Ascending aorta (tissue), 2 donors: Measurements from ENCODE around the gene CCNK. TPM values are rescaled to one million over a fixed set of nuclear protein-coding genes. Genes with fewer than 3 reads are reported as not detected.

Experiments
- DNase-seq, 2 donors: peaks; one replicate each; pipeline ENCODE4 v3.0.0-alpha.2; 2019; ENCODE audit warnings: low spot score in 2 of 2
- H3K27ac ChIP-seq, 2 donors: fragments of 200-600 bp; sonication (generic); one replicate each; pipeline ENCODE4 v1.5.1; 2016 to 2017; ENCODE audit warnings: mild to moderate bottlenecking in 1 of 2
- H3K27me3 ChIP-seq: fragments of 200-600 bp; sonication (generic); one replicate; pipeline ENCODE4 v1.5.1; 2017
- H3K36me3 ChIP-seq, 2 donors: fragments of 200-600 bp; sonication (generic); one replicate each; pipeline ENCODE4 v1.5.1; 2016
- H3K4me1 ChIP-seq, 2 donors: fragments of 200-600 bp; sonication (generic); one replicate each; pipeline ENCODE4 v1.5.1; 2016 to 2017; ENCODE audit warnings: mild to moderate bottlenecking in 1 of 2
- H3K4me3 ChIP-seq, 2 donors: fragments of 200-600 bp; sonication (generic); one replicate each; pipeline ENCODE4 v1.5.1; 2016 to 2017; ENCODE audit warnings: mild to moderate bottlenecking in 1 of 2
- H3K9me3 ChIP-seq, 2 donors: fragments of 200-600 bp; sonication (generic); one replicate each; pipeline ENCODE4 v1.5.1; 2016
- intact Hi-C: fragments of 100-400 bp; cut with DNase I; formaldehyde crosslinking; loops from one replicate; pipeline ENCODE4 v1.15.1; 2023
- total RNA-seq: library from RNA; depleted of rRNA; stranded (reverse); fragments of >200 nt; gene quantifications from one replicate; pipeline ENCODE4 v1.1.0, GENCODE V29; 2016
- TF ChIP-seq, protein P1 (sequence below), 3 experiments: fragments of 200-600 bp in 2 of 3; fragments of 450-650 bp in 1 of 3; sonication (generic) in 2 of 3; IDR thresholded peaks; one replicate each; pipeline ENCODE4 v1.5.1; 2016 to 2019; ENCODE audit warnings: antibody characterized with exemption in 3 of 3, mild to moderate bottlenecking in 1 of 3, moderate library complexity in 1 of 3

Gene CCNK
- total RNA-seq, 1 donor from 2014 or later: 21.9 TPM

DNA sequence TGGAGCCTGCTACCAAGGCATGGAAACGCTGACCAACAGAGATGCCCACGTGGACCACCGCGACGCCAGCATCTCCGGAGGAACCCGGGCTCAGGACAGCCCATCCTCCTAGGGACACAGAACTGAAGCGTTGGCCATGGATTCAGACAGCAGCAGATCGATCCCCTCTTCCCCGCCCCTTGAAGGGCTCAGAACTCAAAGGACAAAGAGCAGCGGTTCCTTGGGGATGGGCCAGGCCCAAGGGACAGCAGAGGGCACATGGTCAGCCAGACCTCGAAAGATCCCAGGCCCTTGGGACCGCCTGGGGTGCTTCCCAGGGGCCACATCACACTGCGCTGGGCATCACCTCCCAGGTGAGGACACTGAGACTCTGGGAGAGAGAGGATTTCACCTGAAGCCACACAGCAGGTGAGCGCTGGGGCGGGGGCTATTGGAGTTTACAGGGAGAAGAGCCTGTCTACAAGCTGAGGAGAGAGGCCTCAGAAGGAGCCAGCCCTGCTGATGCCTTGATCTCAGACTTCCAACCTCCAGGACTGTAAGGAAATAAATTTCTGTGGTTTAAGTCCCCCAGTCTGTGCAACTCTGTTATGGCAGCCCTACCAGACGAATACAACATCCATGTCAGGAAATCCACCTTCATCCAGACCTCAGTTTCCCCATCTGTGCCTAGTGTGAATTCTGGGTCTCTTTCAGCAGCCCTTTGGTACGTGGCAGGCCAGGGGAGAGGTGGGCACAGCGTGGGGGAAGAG lies 49.4 kb downstream of the CCNK start:
- no peak overlapping the region for H3K27ac ChIP-seq
- no peak for DNase-seq
- H3K36me3 ChIP-seq: no peaks in the 10 kb centered on the region
- no peak overlapping the region for H3K4me3 ChIP-seq
- intact Hi-C loops: no loop called here
- H3K9me3 ChIP-seq: no peaks in the 10 kb centered on the region
- TF ChIP-seq, protein P1, sequence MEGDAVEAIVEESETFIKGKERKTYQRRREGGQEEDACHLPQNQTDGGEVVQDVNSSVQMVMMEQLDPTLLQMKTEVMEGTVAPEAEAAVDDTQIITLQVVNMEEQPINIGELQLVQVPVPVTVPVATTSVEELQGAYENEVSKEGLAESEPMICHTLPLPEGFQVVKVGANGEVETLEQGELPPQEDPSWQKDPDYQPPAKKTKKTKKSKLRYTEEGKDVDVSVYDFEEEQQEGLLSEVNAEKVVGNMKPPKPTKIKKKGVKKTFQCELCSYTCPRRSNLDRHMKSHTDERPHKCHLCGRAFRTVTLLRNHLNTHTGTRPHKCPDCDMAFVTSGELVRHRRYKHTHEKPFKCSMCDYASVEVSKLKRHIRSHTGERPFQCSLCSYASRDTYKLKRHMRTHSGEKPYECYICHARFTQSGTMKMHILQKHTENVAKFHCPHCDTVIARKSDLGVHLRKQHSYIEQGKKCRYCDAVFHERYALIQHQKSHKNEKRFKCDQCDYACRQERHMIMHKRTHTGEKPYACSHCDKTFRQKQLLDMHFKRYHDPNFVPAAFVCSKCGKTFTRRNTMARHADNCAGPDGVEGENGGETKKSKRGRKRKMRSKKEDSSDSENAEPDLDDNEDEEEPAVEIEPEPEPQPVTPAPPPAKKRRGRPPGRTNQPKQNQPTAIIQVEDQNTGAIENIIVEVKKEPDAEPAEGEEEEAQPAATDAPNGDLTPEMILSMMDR (IDR thresholded peaks at IDR 0.05): no peak
- no peaks in the 10 kb centered on the region for H3K27me3 ChIP-seq
- no peaks in the 10 kb centered on the region for H3K4me1 ChIP-seq

DNA sequence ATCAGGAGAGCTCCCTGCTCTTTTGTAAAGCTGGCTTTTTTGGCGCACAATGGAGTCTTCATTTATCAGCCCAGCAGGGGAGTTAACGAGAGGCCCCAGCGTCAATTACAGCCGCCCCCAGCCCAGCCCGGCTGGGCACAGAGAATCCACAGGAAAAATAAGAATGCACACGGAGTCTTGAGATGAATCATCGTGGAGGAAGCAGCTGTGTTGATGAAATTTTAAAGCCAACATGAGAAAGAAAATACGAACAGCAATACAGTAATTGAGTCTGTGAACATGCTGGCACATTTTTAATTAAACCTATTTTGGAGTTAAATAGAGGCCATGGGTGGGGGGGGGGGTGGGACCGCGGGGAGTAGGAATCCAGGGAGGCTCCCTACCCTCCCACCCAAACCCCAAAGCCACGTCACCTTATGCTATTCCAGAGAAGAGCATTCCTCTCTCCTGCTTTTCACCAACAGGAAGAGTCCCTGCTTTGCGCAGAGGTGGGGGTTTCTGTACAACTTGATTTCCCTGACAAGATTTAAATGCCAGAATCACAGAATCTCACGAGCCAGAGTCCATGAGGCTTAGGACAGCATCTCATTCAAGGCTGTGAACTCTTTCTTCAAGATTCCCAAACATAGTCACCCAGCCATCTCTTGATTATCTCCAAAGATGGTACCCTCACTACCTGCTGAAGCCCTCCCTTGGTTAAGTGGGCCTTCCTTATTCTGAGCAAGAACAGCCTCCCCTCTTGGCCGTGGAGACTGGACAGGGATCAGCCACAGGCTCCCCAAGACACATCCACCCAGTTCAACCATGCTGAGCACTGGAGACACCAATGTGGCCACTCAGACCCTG lies 50.3 kb downstream of the CCNK start:
- no peak for DNase-seq
- intact Hi-C loops: no loop called here
- Histone ChIP-seq H3K36me3 (no peaks in the 10 kb centered on the region), H3K4me3 (no peak overlapping the region), H3K27ac (no peak overlapping the region), H3K27me3 (no peaks in the 10 kb centered on the region), H3K9me3 (no peaks in the 10 kb centered on the region), H3K4me1 (no peaks in the 10 kb centered on the region)
- TF ChIP-seq, protein P1 (IDR thresholded peaks at IDR 0.05): no peak

DNA sequence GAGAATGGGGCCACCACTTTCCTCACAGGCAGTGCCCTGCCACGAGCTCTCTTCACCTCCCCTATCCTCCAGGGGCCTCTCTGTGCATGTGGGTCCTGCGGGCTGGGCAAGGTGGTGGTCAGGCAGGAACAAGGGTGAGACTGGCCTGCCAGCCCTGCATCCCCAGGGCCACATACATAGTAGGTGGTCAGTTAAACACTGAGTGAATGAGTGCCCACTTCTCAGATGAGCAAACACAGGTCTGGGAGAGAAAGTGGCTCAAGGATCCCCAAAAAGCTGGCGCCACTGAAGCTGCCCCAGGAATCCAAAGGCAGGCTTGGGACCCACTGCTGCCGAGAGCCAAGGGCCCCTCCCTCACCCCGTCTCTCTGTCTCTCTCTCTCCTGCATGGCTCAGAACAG lies 51.1 kb downstream of the CCNK start:
- TF ChIP-seq, protein P1 (IDR thresholded peaks at IDR 0.05): no peak
- Histone ChIP-seq H3K9me3 (no peaks in the 10 kb centered on the region), H3K4me1 (no peaks in the 10 kb centered on the region)

DNA sequence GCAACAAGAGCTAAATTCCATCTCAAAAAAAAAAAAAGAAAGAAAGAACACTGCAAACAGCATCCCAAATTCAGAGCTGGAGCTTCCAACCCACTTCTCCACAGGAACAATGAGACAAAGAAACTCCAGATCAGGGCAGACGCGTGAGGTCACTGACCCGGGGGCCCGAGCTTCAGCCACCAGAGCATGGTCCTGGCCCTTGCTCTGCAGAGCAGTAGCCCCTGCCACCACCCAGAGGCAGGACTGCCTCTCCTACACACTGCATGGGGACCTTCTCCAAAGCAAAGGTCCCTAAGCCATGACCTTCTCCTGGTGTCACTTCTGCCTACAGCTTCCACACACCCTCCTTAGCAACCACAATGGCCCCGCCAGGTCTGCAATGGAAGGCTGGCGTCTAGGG lies 53.1 kb downstream of the CCNK start:
- intact Hi-C loops: no loop called here

More for the DNA sequence above, 51.1 kb downstream of the CCNK start:
- H3K27ac ChIP-seq: no peak overlapping the region
- H3K4me3 ChIP-seq: no peak overlapping the region
- intact Hi-C loops: no loop called here
- H3K36me3 ChIP-seq: no peaks in the 10 kb centered on the region
- H3K27me3 ChIP-seq: no peaks in the 10 kb centered on the region
- DNase-seq: no peak

DNA sequence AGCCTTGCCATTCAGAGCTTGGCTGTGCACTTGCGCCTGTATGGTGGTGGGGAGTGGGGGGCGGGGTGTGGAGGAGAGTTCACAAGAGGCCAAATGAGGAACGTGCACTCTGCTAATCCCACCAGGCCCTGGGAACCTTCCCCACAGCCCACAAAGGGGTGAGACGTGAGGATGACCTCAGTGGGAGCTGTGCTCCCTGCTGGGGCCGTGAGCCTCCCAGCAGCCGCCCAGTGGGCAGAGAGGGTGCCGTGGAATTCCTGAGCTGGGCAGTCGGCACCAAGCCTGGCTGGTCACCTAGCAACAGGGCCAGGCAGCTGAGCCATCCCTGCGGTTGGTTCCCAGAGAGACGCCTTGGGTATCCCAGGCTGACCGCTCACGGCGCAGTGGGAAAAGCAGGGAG lies 53.7 kb downstream of the CCNK start:
- no peaks in the 10 kb centered on the region for H3K36me3 ChIP-seq
- no peak overlapping the region for H3K27ac ChIP-seq
- no peaks in the 10 kb centered on the region for H3K9me3 ChIP-seq
- no peak overlapping the region for H3K4me3 ChIP-seq
- DNase-seq: no peak
- intact Hi-C loops: no loop called here
- TF ChIP-seq, protein P1 (IDR thresholded peaks at IDR 0.05): no peak
- H3K4me1 ChIP-seq: no peaks in the 10 kb centered on the region
- H3K27me3 ChIP-seq: no peaks in the 10 kb centered on the region

More for the DNA sequence above, 53.1 kb downstream of the CCNK start:
- H3K36me3 ChIP-seq: no peaks in the 10 kb centered on the region
- no peaks in the 10 kb centered on the region for H3K27me3 ChIP-seq
- TF ChIP-seq, protein P1 (IDR thresholded peaks at IDR 0.05): no peak
- no peaks in the 10 kb centered on the region for H3K4me1 ChIP-seq
- no peaks in the 10 kb centered on the region for H3K9me3 ChIP-seq
- no peak overlapping the region for H3K27ac ChIP-seq
- no peak for DNase-seq
- H3K4me3 ChIP-seq: no peak overlapping the region
